ENCODE data around the gene EEIG2.

EEIG2 gene

DNA sequence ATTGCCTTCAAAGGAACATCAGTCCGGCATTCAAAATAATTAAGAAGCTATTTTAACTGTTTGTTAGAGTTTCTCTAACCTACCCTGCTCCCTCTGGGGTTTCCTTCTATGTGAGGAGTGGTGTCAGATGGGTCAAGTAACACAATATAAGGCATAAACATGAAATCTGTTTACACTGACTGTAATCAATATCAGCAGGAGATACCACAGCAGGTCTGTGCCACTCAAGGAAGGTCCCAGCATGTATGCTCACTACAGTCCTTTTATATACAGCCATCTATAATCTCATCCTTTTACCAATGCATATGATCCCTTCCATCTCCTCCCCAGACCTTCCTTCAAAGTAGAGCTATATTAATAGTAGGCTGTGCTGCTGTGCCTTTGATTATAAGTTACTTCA lies 25.4 kb downstream of the EEIG2 start:
- no peak for DNase-seq

DNA sequence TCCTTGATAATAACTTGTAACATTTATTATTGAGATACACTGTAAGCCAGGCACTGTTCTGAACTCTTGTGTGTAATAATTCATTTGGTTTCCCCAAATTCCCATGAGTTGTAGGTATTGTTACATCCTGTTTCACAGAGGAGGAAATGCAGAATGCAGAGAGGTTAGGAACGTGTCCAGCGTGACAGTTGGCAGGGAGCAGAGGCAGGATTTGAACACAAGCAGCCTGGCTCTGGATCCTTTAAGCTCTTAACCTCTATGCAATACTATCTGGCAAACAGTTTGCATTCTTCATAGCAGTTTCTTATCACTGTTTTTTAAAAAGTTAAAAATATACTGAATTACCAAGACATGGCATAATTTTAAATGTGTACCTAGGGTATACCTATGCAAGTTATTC lies 30.5 kb downstream of the EEIG2 start:
- no peak for DNase-seq

DNA sequence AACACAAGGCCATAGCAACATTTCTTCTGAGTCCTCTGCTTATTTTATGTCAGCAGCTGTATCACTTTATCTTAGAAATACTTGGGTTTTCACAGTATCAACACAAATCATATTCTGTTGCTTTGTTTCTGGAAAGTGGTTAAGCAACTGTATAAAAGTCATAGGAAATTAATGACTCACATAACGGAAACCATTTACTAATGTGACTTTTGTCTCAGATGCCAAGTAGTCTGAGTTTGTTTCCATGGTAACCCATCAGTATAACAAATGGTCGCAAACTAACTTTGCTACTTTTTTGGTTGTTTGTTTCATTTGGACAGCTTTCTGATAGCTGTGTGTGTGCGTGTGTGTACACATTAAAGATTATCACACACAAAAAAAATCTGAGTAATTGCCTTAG lies 31.1 kb downstream of the EEIG2 start:
- peak in 1 of 4 experiments; percentile 3 for DNase-seq

DNA sequence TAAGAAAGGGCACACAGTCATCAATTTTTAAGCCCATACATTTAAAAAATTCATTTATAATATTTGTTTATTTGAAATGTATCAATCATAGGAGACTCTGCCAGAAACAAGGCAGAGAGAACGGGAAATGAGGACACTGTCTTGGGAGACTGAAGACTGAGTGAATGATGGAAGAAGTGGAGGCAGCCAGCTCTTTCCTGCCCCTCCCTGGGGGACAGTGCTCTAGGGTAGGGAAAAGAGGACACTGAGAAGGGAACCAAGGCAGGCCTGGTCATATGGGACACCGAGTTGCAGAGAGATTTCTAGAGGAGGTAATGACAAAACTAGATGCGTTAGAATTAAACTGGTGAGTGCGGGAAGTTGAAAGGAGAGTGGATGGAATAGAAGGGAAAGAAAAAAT lies 31.6 kb downstream of the EEIG2 start:
- no peak for DNase-seq

DNA sequence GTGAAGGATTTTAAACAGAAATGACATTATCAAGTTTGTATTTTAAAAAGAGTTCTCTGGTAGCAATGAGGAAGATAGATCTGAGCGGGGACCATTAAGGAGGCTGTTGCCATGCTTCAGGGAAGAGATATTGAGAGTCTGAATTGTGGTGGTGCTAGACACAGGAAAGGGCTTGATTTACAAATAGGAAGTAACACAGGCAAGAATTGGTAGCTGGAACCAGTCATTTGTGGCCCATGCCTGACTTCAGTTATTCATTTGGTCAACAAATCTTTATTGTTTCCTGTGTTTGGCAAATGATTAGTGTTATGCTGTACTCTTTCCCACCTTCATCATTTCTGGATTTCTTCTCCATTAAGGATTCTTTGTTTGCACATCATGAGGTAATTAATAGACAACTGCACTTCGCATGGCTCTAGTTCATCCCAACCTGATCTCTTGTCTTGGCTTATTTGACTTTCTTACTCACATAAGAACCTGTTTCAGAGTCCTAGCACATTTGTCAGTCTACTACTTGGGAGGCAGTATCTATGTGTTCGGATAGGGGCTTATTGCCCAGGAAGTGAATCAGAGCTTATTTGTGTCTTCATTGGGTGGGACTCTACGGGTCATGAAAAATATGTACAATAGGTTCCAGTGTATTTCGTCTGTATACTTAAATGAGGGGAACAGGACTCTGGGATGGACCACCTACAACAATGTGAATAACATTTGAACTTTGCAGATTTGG lies 32.3 kb downstream of the EEIG2 start:
- no peak for DNase-seq

DNA sequence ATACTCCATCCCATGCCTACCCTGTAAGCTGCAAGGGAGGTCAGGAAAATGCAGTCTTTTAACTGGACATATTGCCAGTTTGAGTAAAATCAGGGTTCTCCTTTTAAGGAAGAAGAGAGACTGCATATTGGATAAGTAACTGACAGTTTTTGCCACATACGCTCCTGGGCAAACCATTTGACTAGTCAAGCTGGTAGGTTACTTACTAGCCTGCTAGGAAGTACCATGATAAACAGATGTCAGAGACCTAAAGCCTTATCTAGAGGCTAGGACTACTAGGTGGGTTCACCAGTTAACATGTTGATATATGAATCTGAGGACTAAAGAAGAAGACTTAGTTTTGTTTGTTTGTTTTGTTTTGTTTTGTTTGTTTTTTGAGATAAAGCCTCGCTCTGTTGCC lies 33.5 kb downstream of the EEIG2 start:
- DNase-seq = no peak

DNA sequence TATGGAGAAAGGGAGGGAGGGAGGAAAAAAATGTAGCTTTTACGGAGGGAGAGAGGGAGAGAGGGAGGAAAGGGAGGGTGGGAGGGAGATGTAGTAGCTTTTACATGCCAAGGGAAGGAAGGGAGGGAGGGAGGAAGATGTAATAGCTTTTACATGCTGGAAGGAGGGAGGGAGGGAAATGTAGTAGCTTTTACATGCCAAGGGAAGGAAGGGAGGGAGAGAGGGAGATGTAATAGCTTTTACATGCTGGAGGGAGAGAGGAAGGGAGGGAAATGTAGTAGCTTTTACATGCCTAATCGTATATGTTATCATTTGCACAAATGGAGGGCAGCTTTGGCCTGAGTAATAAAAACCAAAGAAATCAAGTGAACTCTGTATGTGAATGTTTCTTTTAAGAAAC lies 35.6 kb downstream of the EEIG2 start:
- DNase-seq = no peak

DNA sequence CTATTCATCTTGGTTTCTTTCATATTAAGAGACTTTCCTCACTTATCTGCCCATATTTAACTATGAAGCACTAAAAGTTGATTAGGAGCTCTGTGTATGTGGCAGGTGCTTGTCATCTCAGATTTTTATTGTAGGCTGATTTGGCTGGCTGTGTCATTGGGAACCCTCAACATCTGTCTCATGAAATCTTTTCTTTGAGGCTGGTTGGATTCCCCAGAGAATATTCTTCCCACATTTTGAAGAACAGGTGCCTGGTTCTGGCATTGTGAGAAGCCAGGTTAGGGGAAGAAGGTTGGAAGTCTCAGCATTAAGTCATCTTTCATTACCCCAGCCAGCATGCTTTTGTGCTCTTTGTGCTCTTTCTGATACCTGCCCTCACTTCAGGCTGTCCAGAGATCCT lies 37.1 kb downstream of the EEIG2 start:
- no peak for DNase-seq

DNA sequence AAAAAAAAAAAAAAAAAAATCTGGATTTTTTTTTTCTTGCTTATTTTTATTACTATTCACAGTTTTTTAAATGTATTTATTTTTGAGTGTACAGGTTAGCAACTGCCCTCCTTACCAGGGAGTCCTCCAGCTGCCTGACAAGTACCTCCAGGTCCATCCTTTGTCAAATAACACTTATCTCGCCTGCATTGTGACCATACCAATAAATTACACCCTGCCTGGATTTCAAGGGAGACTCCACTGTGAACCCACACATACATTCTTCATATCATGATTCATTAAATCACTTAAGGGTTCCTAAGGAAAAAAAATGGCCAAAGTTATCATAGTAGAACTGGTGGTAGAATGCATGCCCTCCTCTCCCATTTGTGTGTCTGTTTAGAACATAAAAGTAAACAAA lies 38.4 kb downstream of the EEIG2 start:
- DNase-seq = no peak

DNA sequence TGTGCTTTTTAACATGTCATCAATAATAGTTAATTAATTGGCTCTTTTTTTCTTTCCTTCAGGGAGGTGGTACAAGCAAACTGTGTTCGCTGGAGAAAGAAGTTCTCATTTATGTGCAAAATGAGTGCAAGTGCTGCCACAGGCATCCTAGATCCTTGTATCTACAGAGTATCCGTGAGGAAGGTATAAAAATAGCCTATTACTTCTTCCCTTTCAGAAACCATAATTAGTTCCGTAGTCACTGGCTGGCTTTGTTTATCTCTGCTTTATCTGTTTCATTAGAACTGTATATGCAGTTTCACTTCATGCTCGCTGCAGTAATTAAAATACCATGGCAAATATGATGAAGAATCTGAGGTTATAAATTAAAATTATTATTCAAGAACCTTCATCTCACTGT lies 40.6 kb downstream of the EEIG2 start:
- DNase-seq = no peak

DNA sequence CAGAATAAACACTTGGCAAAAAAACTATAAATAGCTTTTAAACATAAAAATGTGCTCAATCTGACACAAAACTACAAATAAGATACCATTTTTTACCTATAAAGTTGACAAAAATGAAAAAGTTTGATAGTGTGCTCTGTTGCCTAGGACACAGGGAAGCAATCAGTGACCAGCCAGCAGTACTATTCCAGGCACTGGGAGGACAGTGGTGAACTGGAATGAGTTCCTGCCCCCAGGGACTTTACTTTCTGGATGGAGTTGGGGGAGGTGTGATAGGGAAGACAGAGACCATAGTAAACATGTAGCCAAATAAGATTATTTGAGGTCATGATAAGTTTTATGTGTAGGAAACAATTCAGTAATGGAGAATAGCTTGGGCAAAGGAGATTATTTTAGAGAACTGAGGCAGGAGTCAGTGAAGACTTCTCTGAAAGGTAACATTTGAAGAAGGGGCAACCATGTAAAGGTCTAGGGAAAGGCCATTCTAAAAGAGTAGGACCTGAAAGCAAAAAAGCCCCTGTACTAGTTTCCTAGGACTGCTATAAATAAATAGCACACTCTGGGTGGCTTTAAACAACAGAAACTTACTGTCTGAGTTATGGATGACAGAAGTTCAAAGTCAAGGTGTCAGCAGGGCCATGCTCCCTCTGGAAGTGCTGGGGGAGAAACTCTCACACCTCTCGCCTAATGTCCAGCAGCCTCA lies 42.0 kb downstream of the EEIG2 start:
- DNase-seq = no peak

DNA sequence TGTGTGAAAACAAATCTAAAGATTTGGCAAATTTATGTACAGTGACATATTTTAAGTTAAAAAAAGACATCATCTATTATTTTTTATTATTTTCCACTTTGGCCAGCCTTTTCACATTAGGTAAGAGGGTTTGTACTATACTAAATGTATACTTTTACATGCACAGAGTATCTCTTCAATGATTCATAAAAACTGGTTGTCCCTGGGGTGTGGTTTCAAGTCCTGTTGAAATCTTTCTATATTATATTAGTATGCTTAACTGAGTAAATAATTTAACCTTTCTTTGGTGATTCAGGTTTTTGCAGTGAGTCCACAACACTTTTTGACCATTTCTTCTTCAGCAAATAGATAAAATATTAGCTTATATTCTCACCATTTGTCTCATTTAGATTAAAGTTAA lies 45.7 kb downstream of the EEIG2 start:
- DNase-seq = no peak

DNA sequence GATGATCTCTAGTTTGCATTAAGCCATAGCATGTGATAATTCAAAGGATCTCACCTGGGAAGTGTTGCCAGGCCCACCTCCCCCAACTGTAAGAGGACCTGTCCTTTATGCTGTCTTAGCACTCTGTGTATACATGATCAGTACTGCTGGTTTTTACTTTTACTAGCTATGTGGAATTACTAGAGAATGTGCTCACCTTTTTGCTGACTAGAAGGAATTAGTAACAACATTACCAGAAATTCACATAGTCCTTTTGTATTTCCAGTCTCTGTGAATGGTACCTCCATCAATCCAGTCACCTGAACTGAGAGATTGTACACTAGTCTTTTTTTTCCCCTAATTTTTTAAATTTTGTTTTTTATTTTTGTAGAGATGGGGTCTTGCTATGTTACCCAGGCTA lies 46.6 kb downstream of the EEIG2 start:
- no peak for DNase-seq

DNA sequence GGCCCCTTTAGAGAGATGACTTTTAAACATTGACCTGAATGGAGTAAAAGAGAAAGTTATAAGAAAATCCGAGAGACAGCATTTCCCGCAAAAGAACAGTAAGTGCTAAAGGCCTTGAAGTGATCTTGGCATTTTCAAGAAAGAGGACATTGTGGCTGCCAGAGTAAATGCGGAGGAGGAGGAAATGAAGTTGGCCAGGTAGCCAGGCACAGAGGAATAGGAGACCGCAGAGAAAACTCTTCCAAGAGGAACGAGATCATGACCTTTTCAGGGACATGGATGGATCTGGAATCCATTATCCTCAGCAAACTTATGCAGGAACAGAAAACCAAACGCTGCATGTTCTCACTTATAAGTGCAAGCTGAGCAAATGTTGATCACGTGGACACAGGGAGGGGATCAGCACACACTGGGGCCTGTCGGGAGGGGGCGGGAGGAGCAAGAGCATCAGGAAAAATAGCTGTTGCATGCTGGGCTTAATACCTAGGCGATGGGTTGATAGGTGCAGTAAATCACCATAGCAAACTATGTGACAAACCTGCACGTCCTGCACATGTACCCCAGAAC lies 49.7 kb downstream of the EEIG2 start:
- no peak for DNase-seq

Data from activated CD4-positive, CD25-positive, alpha-beta regulatory T cell (primary cell).